PC-9 (cell line): Measurements from ENCODE around the gene XXYLT1. TPM values are rescaled to one million over a fixed set of nuclear protein-coding genes. Genes with fewer than 3 reads are reported as not detected.

Experiments
- BruUV-seq: library from RNA; stranded (reverse); fragments of 400-500 nt; replicated peaks from 2 replicates; lab custom pipeline; 2021; lab: Mats Ljungman, UMichigan
- CTCF ChIA-PET: fragments of 300-600 bp; sonication (Branson Sonifier 250); formaldehyde crosslinking; loops from one replicate; lab custom pipeline; 2022; ENCODE audit warnings: antibody characterized with exemption; lab: Charles Lee
- POLR2A ChIA-PET: fragments of 300-600 bp; sonication (Branson Sonifier 250); formaldehyde crosslinking; loops from one replicate; lab custom pipeline; 2022; ENCODE audit warnings: antibody characterized with exemption; ENCODE audit not compliant: unreplicated experiment; lab: Charles Lee
- DNase-seq, 2 experiments: peaks; one replicate each; pipeline versions ENCODE4 v3.0.0 to v3.0.0-alpha.2; 2015 to 2022; ENCODE audit warnings: mixed read lengths in 1 of 2
- H2AFZ ChIP-seq: fragments of 200-600 bp; sonication (generic); 2 replicates; pipeline ENCODE4 v1.8.1; 2017; ENCODE audit warnings: antibody characterized with exemption
- H3F3A ChIP-seq: fragments of 200-600 bp; sonication (generic); 2 replicates; pipeline ENCODE4 v1.8.1; 2017; ENCODE audit warnings: antibody characterized with exemption, mild to moderate bottlenecking, low read depth; ENCODE audit not compliant: insufficient read depth
- H3K27ac ChIP-seq: fragments of 200-600 bp; sonication (generic); 2 replicates; pipeline ENCODE4 v1.6.1; 2016; ENCODE audit warnings: mixed run types
- H3K27me3 ChIP-seq: fragments of 200-600 bp; sonication (generic); 2 replicates; pipeline ENCODE4 v1.6.1; 2016; ENCODE audit warnings: low read depth, mixed run types; ENCODE audit not compliant: insufficient read depth
- H3K36me3 ChIP-seq: fragments of 200-600 bp; sonication (generic); 2 replicates; pipeline ENCODE4 v1.6.1; 2016; ENCODE audit warnings: low read depth, mixed run types
- H3K4me1 ChIP-seq: fragments of 200-600 bp; sonication (generic); replicated peaks from 2 replicates; pipeline ENCODE4 v1.6.1; 2016; ENCODE audit warnings: mixed run types; ENCODE audit not compliant: insufficient read depth
- H3K4me2 ChIP-seq: fragments of 200-600 bp; sonication (generic); 2 replicates; pipeline ENCODE4 v1.6.1; 2017; ENCODE audit warnings: mixed run types
- H3K4me3 ChIP-seq: fragments of 200-600 bp; sonication (generic); 2 replicates; pipeline ENCODE4 v1.6.1; 2016; ENCODE audit warnings: mixed run types
- H3K79me2 ChIP-seq: fragments of 200-600 bp; sonication (generic); 2 replicates; pipeline ENCODE4 v1.6.1; 2017; ENCODE audit warnings: low read depth, mixed run types
- H3K9me2 ChIP-seq: fragments of 200-600 bp; sonication (generic); 2 replicates; pipeline ENCODE4 v1.8.1; 2017; ENCODE audit warnings: mild to moderate bottlenecking; ENCODE audit not compliant: insufficient read depth
- H3K9me3 ChIP-seq: fragments of 200-600 bp; sonication (generic); 2 replicates; pipeline ENCODE4 v1.8.1; 2016; ENCODE audit warnings: low read depth; ENCODE audit not compliant: insufficient read depth
- H4K20me1 ChIP-seq: fragments of 200-600 bp; sonication (generic); 2 replicates; pipeline ENCODE4 v1.8.1; 2017; ENCODE audit not compliant: insufficient read depth
- CTCF ChIP-seq: fragments of 200-600 bp; sonication (generic); conservative IDR thresholded peaks from 2 replicates; pipeline ENCODE4 v1.6.1; 2017; ENCODE audit warnings: mixed run types, antibody characterized with exemption, mild to moderate bottlenecking, moderate library complexity
- intact Hi-C: fragments of 100-400 bp; cut with micrococcal nuclease; formaldehyde crosslinking; loops from one replicate; pipeline ENCODE4 v1.10.0; 2022; ENCODE audit not compliant: unreplicated experiment
- microRNA-seq: library from miRNA; unstranded; fragments of <30 nt; microRNA quantifications from one replicate; pipeline ENCODE4 v1.2.0, GENCODE V29; 2021; ENCODE audit warnings: borderline number of aligned reads, borderline replicate concordance
- total RNA-seq: library from RNA; stranded (reverse); gene quantifications from 2 replicates; pipeline ENCODE4 v1.2.3, GENCODE V29; 2021

XXYLT1 gene
- total RNA-seq, 1 experiment from 2014 or later: 13.3 TPM

DNA sequence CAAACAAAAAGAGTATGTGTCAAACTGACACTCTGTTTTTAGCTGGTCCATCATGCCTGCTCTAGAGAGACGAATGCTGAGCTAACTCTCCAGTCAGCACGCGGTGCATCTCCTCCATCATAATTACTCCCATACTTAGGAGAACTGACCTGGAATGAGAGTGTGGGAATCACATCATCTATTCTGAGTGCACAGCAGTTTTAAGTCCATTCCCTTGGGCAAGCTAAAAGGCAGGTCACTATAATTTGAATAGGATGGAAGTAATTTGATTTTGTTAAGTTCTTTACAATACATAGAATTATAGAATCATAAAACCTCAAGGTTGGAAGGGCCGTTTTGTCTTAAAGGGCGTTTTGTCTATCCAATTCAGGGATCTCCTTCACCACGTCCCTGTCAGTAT lies 251.6 kb downstream of the XXYLT1 start:
- POLR2A ChIA-PET: no interaction called here
- BruUV-seq: no TSS peak
- peaks cover 8% of the 10 kb centered on the region for H3F3A ChIP-seq
- H2AFZ ChIP-seq: no peak overlapping the region
- no peaks in the 10 kb centered on the region for H3K9me2 ChIP-seq
- H3K79me2 ChIP-seq: no peaks in the 10 kb centered on the region
- peaks cover 7% of the 10 kb centered on the region; the same call in 1 of the 2 replicates for H3K9me3 ChIP-seq
- no peaks in the 10 kb centered on the region for H4K20me1 ChIP-seq
- no peak overlapping the region for H3K4me3 ChIP-seq
- no peak overlapping the region for H3K27ac ChIP-seq
- no peaks in the 10 kb centered on the region; the same call in 1 of the 2 replicates for H3K27me3 ChIP-seq
- H3K4me1 ChIP-seq: peaks cover 18% of the 10 kb centered on the region
- H3K4me2 ChIP-seq: no peak overlapping the region
- intact Hi-C loops: no loop called here
- no peaks in the 10 kb centered on the region for H3K36me3 ChIP-seq
- TF ChIP-seq CTCF: no peak
- no peak for DNase-seq
- CTCF ChIA-PET: no interaction called here

Small RNA genes within 50 kb of the gene (microRNA-seq; reads per million reads assigned to microRNA genes)
- not detected for gene MIR3137

Other genes with a start within 250 kb of the XXYLT1 start
- gene ACAP2, start 171.9 kb upstream of the XXYLT1 start, total RNA-seq: 67.9 and 71.0 TPM in 2 replicates